Panc1 (cell line): Measurements from ENCODE around the gene HYAL2. TPM values are rescaled to one million over a fixed set of nuclear protein-coding genes. Genes with fewer than 3 reads are reported as not detected.

Experiments
- ATAC-seq: fragments of 200-7000 bp; cut with Tn5 transposase; 2 replicates; pipeline ENCODE4 v1.9.1; 2020; ENCODE audit warnings: mild to moderate bottlenecking, moderate library complexity
- BruUV-seq: library from RNA; stranded (reverse); fragments of 400-500 nt; replicated peaks from 2 replicates; lab custom pipeline; 2021; lab: Mats Ljungman, UMichigan
- CTCF ChIA-PET: fragments of 300-600 bp; sonication (Branson Sonifier 250); formaldehyde crosslinking; loops from one replicate; lab custom pipeline; 2022; ENCODE audit warnings: antibody characterized with exemption; lab: Charles Lee
- POLR2A ChIA-PET: fragments of 300-600 bp; sonication (Branson Sonifier 250); formaldehyde crosslinking; loops from one replicate; lab custom pipeline; 2022; ENCODE audit warnings: antibody characterized with exemption; lab: Charles Lee
- DNase-seq: peaks from one replicate; pipeline ENCODE4 v3.0.0-alpha.2; 2010; ENCODE audit warnings: low read depth, low spot score
- H3K27ac ChIP-seq: 2 replicates; pipeline ENCODE4 v1.5.1; 2011; ENCODE audit warnings: mild to moderate bottlenecking, low read length, inconsistent platforms
- H3K27me3 ChIP-seq: fragments of 200-500 bp; sonication (Bioruptor generic); 2 replicates; pipeline ENCODE4 v1.6.0; 2014; ENCODE audit warnings: low read length, inconsistent platforms; ENCODE audit not compliant: control insufficient read depth, insufficient read depth
- H3K36me3 ChIP-seq: fragments of 200-500 bp; sonication (Bioruptor generic); 2 replicates; pipeline ENCODE4 v1.5.1; 2014; ENCODE audit warnings: inconsistent platforms, mild to moderate bottlenecking, low read length, moderate library complexity; ENCODE audit not compliant: control insufficient read depth, insufficient read depth
- H3K4me1 ChIP-seq: 2 replicates; pipeline ENCODE4 v1.5.1; 2011; ENCODE audit warnings: inconsistent platforms, mild to moderate bottlenecking, low read length, moderate library complexity; ENCODE audit not compliant: control insufficient read depth, insufficient read depth
- H3K4me3 ChIP-seq, 2 experiments: 2 replicates each; pipeline ENCODE4 v1.5.1; 2011 to 2012; ENCODE audit warnings: low read depth in 2 of 2, low read length in 2 of 2, mild to moderate bottlenecking in 2 of 2, inconsistent platforms in 1 of 2, moderate library complexity in 1 of 2
- H3K9me3 ChIP-seq: fragments of 200-500 bp; sonication (Bioruptor generic); 2 replicates; pipeline ENCODE4 v1.5.1; 2014; ENCODE audit warnings: low read depth, mild to moderate bottlenecking, inconsistent platforms, low read length, moderate library complexity; ENCODE audit not compliant: control insufficient read depth, insufficient read depth
- CTCF ChIP-seq: fragments of 450-650 bp; IDR thresholded peaks from 2 replicates; pipeline ENCODE4 v1.5.1; 2017; ENCODE audit warnings: mild to moderate bottlenecking
- POLR2AphosphoS5 ChIP-seq: IDR thresholded peaks from 2 replicates; pipeline ENCODE4 v1.6.1; 2012; ENCODE audit warnings: mild to moderate bottlenecking, low read depth, low read length, moderate library complexity
- REST ChIP-seq, 2 experiments: IDR thresholded peaks; 2 replicates each; pipeline ENCODE4 v1.6.1; 2011 to 2012; ENCODE audit warnings: low read depth in 2 of 2, control low read depth in 1 of 2, low read length in 1 of 2, mild to moderate bottlenecking in 1 of 2, moderate library complexity in 1 of 2; ENCODE audit not compliant: insufficient read depth in 1 of 2
- SIN3A ChIP-seq: IDR thresholded peaks from 2 replicates; pipeline ENCODE4 v1.6.1; 2012; ENCODE audit warnings: low read depth, mild to moderate bottlenecking, low read length, moderate library complexity, borderline replicate concordance; ENCODE audit not compliant: insufficient read depth
- TCF7L2 ChIP-seq: IDR thresholded peaks from 2 replicates; pipeline ENCODE4 v1.6.1; 2011; ENCODE audit warnings: mild to moderate bottlenecking, low read depth, low read length, inconsistent platforms
- in situ Hi-C: cut with HindIII; loops from 2 replicates; pipeline ENCODE4 v1.10.0; 2016; ENCODE audit warnings: low sequenced_read_pairs, low pct_unique_long_range_greater_than_20kb
- intact Hi-C: fragments of 100-400 bp; cut with micrococcal nuclease; formaldehyde crosslinking; loops from one replicate; pipeline ENCODE4 v1.10.0; 2022; ENCODE audit not compliant: unreplicated experiment
- total RNA-seq: library from RNA; stranded (reverse); gene quantifications from one replicate; pipeline ENCODE4 v1.2.1, GENCODE V29; 2021; ENCODE audit not compliant: unreplicated experiment

HYAL2 gene
- total RNA-seq, 1 experiment from 2014 or later: 41.5 TPM

GRCh38 chr3:50274371-50275104 is 48.0 kb downstream of the HYAL2 start:
- no peak overlapping the region for H3K27ac ChIP-seq
- H3K36me3 ChIP-seq: no peaks in the 10 kb centered on the region
- no peak for TF ChIP-seq TCF7L2
- peak; percentile 91 for TF ChIP-seq CTCF
- no peak for TF ChIP-seq POLR2AphosphoS5
- in situ Hi-C loops (no loop called here), intact Hi-C loops (no loop called here)
- H3K9me3 ChIP-seq: no peaks in the 10 kb centered on the region
- CTCF ChIA-PET: interaction anchor here (0.6 to 1.4 kb wide), 4 partner anchors 34 to 138 kb away, joined by 3 to 6 read pairs (median 4); no protein-coding TSS in a partner anchor
- POLR2A ChIA-PET: no interaction called here
- peak; percentile 75 for ATAC-seq
- no peaks in the 10 kb centered on the region for H3K27me3 ChIP-seq
- peaks cover 7% of the 10 kb centered on the region; the same call in 1 of the 2 replicates for H3K4me1 ChIP-seq
- peak; percentile 36 for DNase-seq
- no TSS peak for BruUV-seq
- no peak overlapping the region for H3K4me3 ChIP-seq

GRCh38 chr3:50273689-50274065 is 48.9 kb downstream of the HYAL2 start:
- TF ChIP-seq SIN3A (no peak), REST (IDR thresholded peaks at IDR 0.05; ENCODE audit: insufficient read depth in 1 of 2, low read depth in 2 of 2, low read length in 1 of 2) (no peak), TCF7L2 (no peak), CTCF (no peak), POLR2AphosphoS5 (no peak)
- CTCF ChIA-PET: interaction anchor here (1.4 kb wide), 1 partner anchor 48 kb away, joined by 3 read pairs; no protein-coding TSS in a partner anchor
- no TSS peak for BruUV-seq
- H3K36me3 ChIP-seq: no peaks in the 10 kb centered on the region
- intact Hi-C loops (loop anchor here (2.0 kb wide), 1 partner anchor 47 kb away; no protein-coding TSS in a partner anchor), in situ Hi-C loops (no loop called here)
- no peaks in the 10 kb centered on the region for H3K9me3 ChIP-seq
- H3K4me3 ChIP-seq: no peak overlapping the region
- no peak for ATAC-seq
- no peak overlapping the region for H3K27ac ChIP-seq
- POLR2A ChIA-PET: no interaction called here
- no peaks in the 10 kb centered on the region for H3K27me3 ChIP-seq
- DNase-seq: no peak
- peaks cover 8% of the 10 kb centered on the region for H3K4me1 ChIP-seq
